ENCODE results near the gene FUT3. TPM values are rescaled to one million over a fixed set of nuclear protein-coding genes. Genes with fewer than 3 reads are reported as not detected.
A peak's percentile ranks its signal among the peaks of the same experiment; 100 is the strongest.

The FUT3 gene
- total RNA-seq, 2 experiments from 2014 or later: not detected

- intact Hi-C loops (cut with micrococcal nuclease): no loop called here
- no peaks in the 10 kb centered on the region for H3K9me3 Mint-ChIP-seq
- peaks cover 7% of the 10 kb centered on the region for H3K4me1 Mint-ChIP-seq (ENCODE audit: low read depth)
- H3K27ac Mint-ChIP-seq: no peak overlapping the region
- DNase-seq (no peak), ATAC-seq (no peak)
- no peaks in the 10 kb centered on the region for H3K36me3 Mint-ChIP-seq (ENCODE audit: low read depth)
- POLR2A ChIA-PET: interaction anchor here (1.0 kb wide), 1 partner anchor 8 kb away, joined by 3 read pairs; the partner anchor contains the start of gene FUT6
- H3K4me3 Mint-ChIP-seq: no peak overlapping the region
- no peaks in the 10 kb centered on the region for H3K27me3 Mint-ChIP-seq
- no peak for TF ChIP-seq CTCF (IDR thresholded peaks at IDR 0.05)
- CTCF ChIA-PET: no interaction called here
Measured at GRCh38 chr19:5831159-5831558, 20.1 kb downstream of the FUT3 start.

GRCh38 chr19:5829567-5830310, 21.5 kb downstream of the FUT3 start:
- POLR2A ChIA-PET: interaction anchor here (1.2 to 3.5 kb wide), 5 partner anchors 17 to 139 kb away, joined by 3 to 34 read pairs (median 7); partner anchors contain the start of genes DUS3L, NDUFA11 and VMAC
- DNase-seq: no peak
- H3K27ac Mint-ChIP-seq: no peak overlapping the region
- H3K27me3 Mint-ChIP-seq: no peaks in the 10 kb centered on the region
- peak overlapping the region; percentile 89 for H3K4me3 Mint-ChIP-seq
- H3K9me3 Mint-ChIP-seq: no peaks in the 10 kb centered on the region
- TF ChIP-seq CTCF (IDR thresholded peaks at IDR 0.05): no peak
- H3K4me1 Mint-ChIP-seq (ENCODE audit: low read depth): peaks cover 7% of the 10 kb centered on the region
- intact Hi-C loops (cut with micrococcal nuclease): no loop called here
- CTCF ChIA-PET: interaction anchor here (0.7 to 3.5 kb wide), 2 partner anchors 26 to 123 kb away, joined by 3 to 36 read pairs; partner anchors contain the start of gene NRTN
- ATAC-seq: no peak
- H3K36me3 Mint-ChIP-seq (ENCODE audit: low read depth): no peaks in the 10 kb centered on the region

- ChIA-PET CTCF (interaction anchor here (0.7 to 3.5 kb wide), 6 partner anchors 21 to 139 kb away, joined by 3 to 36 read pairs (median 4); partner anchors contain the start of genes NRTN and RPL36), POLR2A (interaction anchor here (0.6 to 3.5 kb wide), 18 partner anchors 10 to 152 kb away, joined by 3 to 34 read pairs (median 4); partner anchors contain the start of genes DUS3L, FUT6, NDUFA11 and RPL36)
- H3K27ac Mint-ChIP-seq: peak overlapping the region; percentile 95
- H3K27me3 Mint-ChIP-seq: no peaks in the 10 kb centered on the region
- H3K9me3 Mint-ChIP-seq: no peaks in the 10 kb centered on the region
- H3K4me1 Mint-ChIP-seq (ENCODE audit: low read depth): peaks cover 7% of the 10 kb centered on the region
- ATAC-seq: no peak
- H3K36me3 Mint-ChIP-seq (ENCODE audit: low read depth): no peaks in the 10 kb centered on the region
- H3K4me3 Mint-ChIP-seq: peak overlapping the region; percentile 89
- DNase-seq: peak; percentile 68
- intact Hi-C loops (cut with micrococcal nuclease): no loop called here
- no peak for TF ChIP-seq CTCF (IDR thresholded peaks at IDR 0.05)
Measured at GRCh38 chr19:5828661-5829566, 22.3 kb downstream of the FUT3 start.

GRCh38 chr19:5827891-5828660, 23.2 kb downstream of the FUT3 start:
- CTCF ChIA-PET: interaction anchor here (0.7 to 3.5 kb wide), 7 partner anchors 20 to 194 kb away, joined by 3 to 36 read pairs (median 3); partner anchors contain the start of genes NRTN and RPL36
- no peak for TF ChIP-seq CTCF (IDR thresholded peaks at IDR 0.05)
- intact Hi-C loops (cut with micrococcal nuclease): no loop called here
- Mint-ChIP-seq H3K27ac (peak overlapping the region; percentile 95), H3K36me3 (ENCODE audit: low read depth) (no peaks in the 10 kb centered on the region), H3K27me3 (no peaks in the 10 kb centered on the region), H3K4me1 (ENCODE audit: low read depth) (peaks cover 7% of the 10 kb centered on the region), H3K4me3 (peak overlapping the region; percentile 89), H3K9me3 (no peaks in the 10 kb centered on the region)
- POLR2A ChIA-PET: interaction anchor here (0.6 to 3.5 kb wide), 19 partner anchors 11 to 151 kb away, joined by 3 to 34 read pairs (median 4); partner anchors contain the start of genes DUS3L, FUT6, NDUFA11 and RPL36
- ATAC-seq: peak; percentile 83
- peak; percentile 96 for DNase-seq
